ENCODE measurements around the gene AKAP8.
A peak's percentile ranks its signal among the peaks of the same experiment; 100 is the strongest.
"Not testable (repeated sequence)": the region's sequence is repeated elsewhere in the genome, so short reads cannot be mapped to it uniquely, and the experiment has no call there.

The AKAP8 gene

DNA sequence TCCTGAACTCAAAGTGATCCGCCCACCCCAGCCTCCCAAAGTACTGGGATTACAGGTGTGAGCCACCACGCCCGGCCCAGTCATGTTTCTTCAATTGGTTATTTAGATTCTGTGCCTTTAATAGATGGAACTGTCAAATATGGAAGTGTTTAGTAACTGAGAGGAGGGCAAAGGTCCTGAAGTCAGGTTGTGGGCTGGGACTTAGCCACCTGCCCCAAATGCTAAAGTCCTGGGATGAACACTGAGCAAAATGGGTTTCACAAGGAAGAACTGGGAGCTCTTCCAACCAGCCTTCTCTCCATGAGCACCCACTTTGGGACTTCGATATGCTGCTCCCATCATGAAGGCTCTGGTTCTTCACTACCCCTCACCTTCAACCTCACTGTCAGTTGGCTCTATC, 21.7 kb downstream of the AKAP8 start:
- no peaks in the 10 kb centered on the region for H3K9me3 Mint-ChIP-seq
- H3K4me3 Mint-ChIP-seq, result no peak overlapping the region
- no peaks in the 10 kb centered on the region for H3K27me3 Mint-ChIP-seq (ENCODE audit: low read depth)
- peaks cover 64% of the 10 kb centered on the region for H3K36me3 Mint-ChIP-seq (ENCODE audit: low read depth)
- no peak overlapping the region for H3K27ac Mint-ChIP-seq
- no peaks in the 10 kb centered on the region for H3K4me1 Mint-ChIP-seq (ENCODE audit: low read depth)
- no peak for DNase-seq (ENCODE audit: low spot score)

DNA sequence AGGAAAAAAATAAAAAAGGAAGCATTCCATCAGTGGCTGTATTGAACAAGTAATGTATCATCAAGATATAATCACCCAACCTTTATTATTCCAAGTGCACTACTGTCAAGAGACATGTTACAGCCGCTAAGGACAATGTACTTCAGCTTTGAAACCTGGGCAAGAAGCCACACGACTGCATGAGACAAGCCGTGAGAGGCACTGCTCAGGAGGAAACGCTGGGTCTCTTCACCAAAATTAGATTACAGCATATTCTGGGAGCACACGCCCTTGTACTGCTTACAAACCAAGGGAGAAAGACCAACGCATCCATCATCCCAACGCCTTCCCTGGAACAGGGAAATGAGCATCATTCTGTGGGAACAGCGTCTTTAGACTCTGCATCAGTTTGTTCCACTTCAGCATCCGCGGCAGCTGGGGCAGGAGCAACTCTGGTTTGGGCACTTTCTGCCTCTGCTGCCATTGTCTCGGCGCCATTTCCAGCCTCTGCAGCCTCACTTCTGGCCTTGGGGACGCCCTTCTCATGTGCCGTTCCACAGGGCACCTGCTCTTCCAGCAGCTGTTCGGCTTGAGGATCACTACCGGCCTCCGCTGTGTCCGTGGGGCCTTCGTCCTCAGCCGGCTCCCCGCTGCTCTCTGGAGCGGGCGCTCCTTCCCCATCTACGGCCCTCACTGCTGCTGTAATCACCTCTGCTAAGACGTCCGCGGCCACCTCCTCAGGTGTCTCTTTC, 24.9 kb downstream of the AKAP8 start:
- DNase-seq (ENCODE audit: low spot score), result no peak
- no peaks in the 10 kb centered on the region for H3K4me1 Mint-ChIP-seq (ENCODE audit: low read depth)
- H3K27me3 Mint-ChIP-seq (ENCODE audit: low read depth), result no peaks in the 10 kb centered on the region
- H3K4me3 Mint-ChIP-seq, result no peak overlapping the region
- no peaks in the 10 kb centered on the region for H3K9me3 Mint-ChIP-seq
- H3K27ac Mint-ChIP-seq, result no peak overlapping the region
- peaks cover 46% of the 10 kb centered on the region for H3K36me3 Mint-ChIP-seq (ENCODE audit: low read depth)

DNA sequence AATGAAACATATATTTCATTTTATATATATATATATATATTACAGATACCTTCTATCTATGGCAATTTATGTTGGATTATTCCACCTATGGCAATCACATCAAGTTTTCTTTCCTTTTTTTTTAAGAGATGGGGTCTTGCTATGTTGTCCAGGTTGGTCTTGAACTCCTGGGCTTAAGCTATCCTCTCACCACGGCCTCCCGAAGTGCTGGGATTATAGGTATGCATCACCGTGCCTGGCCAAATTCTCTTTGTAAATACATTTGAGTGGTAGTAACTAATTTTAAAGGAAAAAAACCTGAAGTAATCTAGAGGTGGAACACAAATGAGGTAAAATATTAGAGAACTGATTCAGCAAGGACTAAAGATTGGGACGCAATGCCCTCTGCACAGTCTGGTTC, 25.7 kb downstream of the AKAP8 start:
- no peaks in the 10 kb centered on the region for H3K9me3 Mint-ChIP-seq
- no peaks in the 10 kb centered on the region for H3K4me1 Mint-ChIP-seq (ENCODE audit: low read depth)
- H3K36me3 Mint-ChIP-seq (ENCODE audit: low read depth), result peaks cover 40% of the 10 kb centered on the region
- H3K4me3 Mint-ChIP-seq, result no peak overlapping the region
- H3K27ac Mint-ChIP-seq, result no peak overlapping the region
- no peak for DNase-seq (ENCODE audit: low spot score)
- H3K27me3 Mint-ChIP-seq (ENCODE audit: low read depth), result no peaks in the 10 kb centered on the region

DNA sequence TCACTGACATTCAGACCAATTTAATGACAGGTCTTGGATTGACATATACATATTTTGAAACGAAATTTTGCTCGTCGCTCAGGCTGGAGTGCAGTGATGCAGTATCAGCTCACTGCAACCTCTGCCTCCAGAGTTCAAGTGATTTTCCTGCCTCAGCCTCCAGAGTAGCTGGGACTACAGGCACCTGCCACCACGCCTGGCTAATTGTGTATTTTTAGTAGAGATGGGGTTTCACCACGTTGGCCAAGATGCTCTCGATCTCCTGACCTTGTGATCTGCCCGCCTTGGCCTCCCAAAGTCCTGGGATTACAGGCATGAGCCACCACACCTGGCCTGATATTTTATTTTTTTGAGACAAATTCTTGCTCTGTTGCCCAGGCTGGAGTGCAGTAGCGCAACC, 27.1 kb downstream of the AKAP8 start:
- peaks cover 27% of the 10 kb centered on the region for H3K36me3 Mint-ChIP-seq (ENCODE audit: low read depth)
- not testable (repeated sequence) for H3K27me3 Mint-ChIP-seq (ENCODE audit: low read depth); H3K4me3 Mint-ChIP-seq; H3K9me3 Mint-ChIP-seq; H3K4me1 Mint-ChIP-seq (ENCODE audit: low read depth); DNase-seq (ENCODE audit: low spot score); H3K27ac Mint-ChIP-seq

DNA sequence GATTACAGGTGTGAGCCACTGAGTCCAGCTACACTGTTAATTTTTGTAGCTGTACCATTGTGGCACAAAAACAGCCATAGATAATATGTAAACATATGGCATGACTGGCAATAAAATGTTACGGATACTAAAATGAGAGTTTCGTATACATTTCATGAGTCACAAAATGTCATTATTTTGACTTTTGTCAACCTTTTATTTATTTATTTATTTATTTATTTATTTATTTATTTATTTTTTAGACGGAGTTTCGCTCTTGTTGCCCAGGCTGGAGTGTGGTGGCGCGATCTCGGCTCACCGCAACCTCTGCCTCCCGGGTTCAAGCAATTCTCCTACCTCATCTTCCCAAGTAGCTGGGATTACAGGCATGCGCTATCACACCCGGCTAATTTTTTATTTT, 38.3 kb downstream of the AKAP8 start:
- not testable (repeated sequence) for H3K4me1 Mint-ChIP-seq (ENCODE audit: low read depth); H3K4me3 Mint-ChIP-seq; H3K36me3 Mint-ChIP-seq (ENCODE audit: low read depth); H3K27ac Mint-ChIP-seq; H3K9me3 Mint-ChIP-seq; H3K27me3 Mint-ChIP-seq (ENCODE audit: low read depth); DNase-seq (ENCODE audit: low spot score)

DNA sequence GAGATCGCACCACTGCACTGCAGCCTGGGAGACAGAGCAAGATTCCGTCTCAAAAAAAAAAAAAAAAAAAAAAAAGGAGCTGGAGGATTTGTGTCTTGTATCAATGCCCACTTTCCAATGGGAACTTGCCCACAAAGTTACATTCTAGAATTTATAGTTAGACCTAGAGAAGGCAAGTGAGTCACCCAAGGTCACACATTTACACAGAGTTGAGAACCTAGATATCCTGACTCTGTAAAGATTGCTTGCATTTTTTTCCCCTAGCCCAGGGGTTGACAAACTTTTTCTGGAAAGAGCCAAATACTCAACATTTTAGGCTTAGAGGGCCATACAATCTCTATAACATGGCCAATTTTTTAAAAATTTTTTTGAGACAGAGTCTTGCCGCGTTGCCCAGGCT, 39.5 kb downstream of the AKAP8 start:
- no peak overlapping the region for H3K27ac Mint-ChIP-seq
- H3K4me3 Mint-ChIP-seq, result no peak overlapping the region

GRCh38 chr19:15337202-15337601, 42.4 kb downstream of the AKAP8 start:
- Mint-ChIP-seq H3K36me3 (ENCODE audit: low read depth) (peaks cover 7% of the 10 kb centered on the region), H3K27ac (no peak overlapping the region), H3K9me3 (no peaks in the 10 kb centered on the region), H3K4me1 (ENCODE audit: low read depth) (peaks cover 6% of the 10 kb centered on the region), H3K27me3 (ENCODE audit: low read depth) (no peaks in the 10 kb centered on the region), H3K4me3 (no peak overlapping the region)
- DNase-seq (ENCODE audit: low spot score), result no peak

More for the DNA sequence above, 39.5 kb downstream of the AKAP8 start:
- peaks cover 6% of the 10 kb centered on the region for H3K36me3 Mint-ChIP-seq (ENCODE audit: low read depth)
- no peaks in the 10 kb centered on the region for H3K27me3 Mint-ChIP-seq (ENCODE audit: low read depth)
- DNase-seq (ENCODE audit: low spot score), result no peak
- H3K9me3 Mint-ChIP-seq, result no peaks in the 10 kb centered on the region
- no peaks in the 10 kb centered on the region for H3K4me1 Mint-ChIP-seq (ENCODE audit: low read depth)

DNA sequence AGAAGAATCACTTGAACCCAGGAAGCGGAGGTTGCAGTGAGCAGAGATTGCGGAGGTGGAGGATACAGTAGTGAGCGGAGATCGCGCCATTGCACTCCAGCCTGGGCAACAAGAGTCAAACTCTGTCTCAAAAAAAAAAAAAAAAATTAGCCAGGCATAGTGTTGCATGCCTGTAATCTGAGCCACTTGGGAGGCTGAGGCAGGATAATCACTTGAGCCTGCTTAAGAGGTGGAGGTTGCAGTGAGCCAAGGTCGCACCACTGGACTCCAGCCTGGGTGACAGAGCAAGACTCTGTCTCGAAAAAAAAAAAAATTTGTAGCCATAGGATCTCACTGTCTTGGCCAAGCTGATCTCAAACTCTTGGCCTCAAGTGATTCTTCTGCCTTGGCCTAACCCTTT, 43.6 kb downstream of the AKAP8 start:
- DNase-seq (ENCODE audit: low spot score); H3K9me3 Mint-ChIP-seq; H3K36me3 Mint-ChIP-seq (ENCODE audit: low read depth); H3K27me3 Mint-ChIP-seq (ENCODE audit: low read depth); H3K4me3 Mint-ChIP-seq; H3K4me1 Mint-ChIP-seq (ENCODE audit: low read depth); H3K27ac Mint-ChIP-seq: not testable (repeated sequence)

- peaks cover 24% of the 10 kb centered on the region for H3K36me3 Mint-ChIP-seq (ENCODE audit: low read depth)
- H3K27ac Mint-ChIP-seq, result peak within 1 kb of the TSS; percentile 94
- peaks cover 33% of the 10 kb centered on the region for H3K4me1 Mint-ChIP-seq (ENCODE audit: low read depth)
- H3K9me3 Mint-ChIP-seq, result no peaks in the 10 kb centered on the region
- DNase-seq (ENCODE audit: low spot score), result peak; percentile 84
- no peaks in the 10 kb centered on the region for H3K27me3 Mint-ChIP-seq (ENCODE audit: low read depth)
- H3K4me3 Mint-ChIP-seq, result peak within 1 kb of the TSS; percentile 97
These were observed 47.1 kb downstream of the AKAP8 start, which contains the start of gene BRD4 for GRCh38 chr19:15332311-15332996. Gene BRD4 (minus strand): TSS chr19:15332539. CDS start chr19:15273099, 59,440 bp downstream.

GRCh38 chr19:15331419-15332310, 47.9 kb downstream of the AKAP8 start:
- Mint-ChIP-seq H3K36me3 (ENCODE audit: low read depth) (peaks cover 27% of the 10 kb centered on the region), H3K27me3 (ENCODE audit: low read depth) (no peaks in the 10 kb centered on the region), H3K27ac (peak overlapping the region; percentile 93), H3K4me3 (peak overlapping the region; percentile 97), H3K4me1 (ENCODE audit: low read depth) (peaks cover 38% of the 10 kb centered on the region), H3K9me3 (no peaks in the 10 kb centered on the region)
- peak; percentile 69 for DNase-seq (ENCODE audit: low spot score)

DNA sequence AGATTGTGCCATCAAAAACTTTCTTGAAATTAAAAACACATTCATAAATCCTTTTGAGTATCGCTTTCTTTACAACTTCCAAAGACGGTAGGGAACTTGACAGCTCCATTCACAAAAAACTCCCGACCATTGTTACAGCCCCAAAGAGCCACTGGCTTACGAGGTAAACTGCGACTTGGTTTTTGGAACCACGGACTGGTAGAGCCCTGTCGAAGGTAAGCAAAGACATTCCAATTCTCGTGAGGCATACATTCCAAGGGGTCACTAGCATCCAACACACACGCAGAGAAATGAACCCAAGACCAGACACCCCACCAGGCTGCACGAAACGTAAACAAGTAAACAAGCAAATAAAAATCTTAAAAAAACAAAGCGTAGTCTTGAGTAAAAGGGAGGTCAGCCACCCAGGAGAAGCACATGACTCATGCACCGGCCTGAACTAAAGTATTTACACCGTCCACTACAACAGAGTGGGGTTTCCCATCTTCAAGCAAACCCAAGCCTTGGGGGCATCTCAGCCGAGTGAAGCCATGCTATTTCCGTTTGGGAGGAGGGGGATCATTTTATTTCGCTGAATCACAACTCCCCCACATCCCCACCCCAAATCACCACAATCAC, 48.7 kb downstream of the AKAP8 start:
- Mint-ChIP-seq H3K9me3 (no peaks in the 10 kb centered on the region), H3K27me3 (ENCODE audit: low read depth) (no peaks in the 10 kb centered on the region), H3K27ac (peak overlapping the region; percentile 93), H3K4me1 (ENCODE audit: low read depth) (peaks cover 41% of the 10 kb centered on the region), H3K36me3 (ENCODE audit: low read depth) (peaks cover 26% of the 10 kb centered on the region), H3K4me3 (peak overlapping the region; percentile 97)
- peak; percentile 23 for DNase-seq (ENCODE audit: low spot score)

DNA sequence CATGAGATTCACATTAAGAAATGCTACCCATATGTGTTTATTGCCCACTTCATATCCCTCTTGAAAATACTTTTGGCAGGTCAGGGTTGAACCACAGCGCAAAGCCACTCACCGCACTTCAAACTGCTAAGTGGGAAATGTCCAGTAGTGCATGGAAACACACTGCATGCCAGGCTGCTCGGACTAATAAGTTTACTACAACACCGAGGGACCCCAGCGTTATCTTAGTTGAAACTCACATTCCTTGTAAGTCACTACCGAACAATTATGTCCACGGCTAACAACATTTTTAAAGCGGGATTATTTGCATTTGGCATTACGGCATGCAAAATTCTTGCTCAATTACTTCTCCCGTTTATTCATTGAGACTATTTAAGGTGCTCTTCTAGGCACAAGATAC, 51.3 kb downstream of the AKAP8 start:
- no peak overlapping the region for H3K27ac Mint-ChIP-seq

DNA sequence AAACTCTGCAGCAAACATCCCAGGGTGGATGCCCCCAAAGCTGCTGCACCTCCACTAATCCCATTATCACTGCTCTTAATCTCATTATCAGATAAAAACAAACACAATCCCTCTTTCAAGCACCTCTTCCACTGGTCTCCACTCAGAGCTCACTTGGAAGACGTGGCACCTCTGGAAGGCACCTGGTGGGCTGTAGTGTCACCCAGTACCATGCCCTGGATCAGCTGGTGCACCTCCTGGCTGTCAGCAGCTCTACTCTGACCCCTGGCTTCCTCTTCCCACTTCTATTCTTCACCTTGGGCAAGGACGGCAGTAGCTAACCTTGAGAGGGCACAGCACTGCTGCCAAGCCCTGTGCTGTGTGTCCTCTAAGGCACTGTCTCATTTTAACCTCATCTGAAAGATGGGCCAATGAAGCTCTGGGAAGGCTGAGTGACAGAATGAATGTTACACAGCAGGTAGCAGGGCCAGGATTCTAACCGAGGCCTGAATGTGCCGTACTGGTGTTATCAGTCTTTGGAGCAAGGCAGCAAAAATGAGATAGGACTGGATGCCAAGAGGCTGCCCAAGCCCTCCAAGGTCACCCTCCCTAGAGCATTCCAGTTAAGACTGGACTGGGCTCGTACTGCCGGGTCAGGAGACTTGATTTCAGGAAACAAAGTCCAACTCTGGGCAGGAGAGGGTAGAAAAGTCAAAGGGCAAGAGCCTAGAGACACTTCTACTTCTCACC, 54.6 kb downstream of the AKAP8 start:
- peaks cover 61% of the 10 kb centered on the region for H3K4me1 Mint-ChIP-seq (ENCODE audit: low read depth)
- no peak overlapping the region for H3K4me3 Mint-ChIP-seq
- DNase-seq (ENCODE audit: low spot score), result no peak
- H3K27ac Mint-ChIP-seq, result peak overlapping the region; percentile 69
- H3K27me3 Mint-ChIP-seq (ENCODE audit: low read depth), result no peaks in the 10 kb centered on the region
- no peaks in the 10 kb centered on the region for H3K9me3 Mint-ChIP-seq
- peaks cover 26% of the 10 kb centered on the region for H3K36me3 Mint-ChIP-seq (ENCODE audit: low read depth)

More for the DNA sequence above, 51.3 kb downstream of the AKAP8 start:
- peaks cover 30% of the 10 kb centered on the region for H3K36me3 Mint-ChIP-seq (ENCODE audit: low read depth)
- H3K27me3 Mint-ChIP-seq (ENCODE audit: low read depth), result no peaks in the 10 kb centered on the region
- H3K4me1 Mint-ChIP-seq (ENCODE audit: low read depth), result peaks cover 58% of the 10 kb centered on the region
- DNase-seq (ENCODE audit: low spot score), result no peak
- H3K9me3 Mint-ChIP-seq, result no peaks in the 10 kb centered on the region
- no peak overlapping the region for H3K4me3 Mint-ChIP-seq
